ENCODE data around the gene SLAMF6. TPM values are rescaled to one million over a fixed set of nuclear protein-coding genes. Genes with fewer than 3 reads are reported as not detected.

SLAMF6 gene
- total RNA-seq, 1 experiment from 2014 or later = not detected

- no TSS peak for BruUV-seq (replicated peaks)
- Histone ChIP-seq H3K9me3 (ENCODE audit: control insufficient read depth, insufficient read depth, low read depth, low read length) (no peaks in the 10 kb centered on the region), H3K27me3 (ENCODE audit: control insufficient read depth, insufficient read depth, low read length) (no peaks in the 10 kb centered on the region; the same call in 1 of the 2 replicates), H3K4me1 (ENCODE audit: control insufficient read depth, insufficient read depth, low read length) (no peaks in the 10 kb centered on the region), H3K4me3 (ENCODE audit: low read depth in 2 of 2, low read length in 2 of 2) (no peak overlapping the region), H3K27ac (ENCODE audit: low read length) (no peak overlapping the region), H3K36me3 (ENCODE audit: control insufficient read depth, insufficient read depth, low read length) (no peaks in the 10 kb centered on the region)
- CTCF ChIA-PET = no interaction called here
- in situ Hi-C loops (cut with HindIII; ENCODE audit: low pct_unique_long_range_greater_than_20kb, low sequenced_read_pairs) = no loop called here
- no peak for DNase-seq (ENCODE audit: low read depth, low spot score)
- intact Hi-C loops (cut with micrococcal nuclease; ENCODE audit: unreplicated experiment) = no loop called here
- POLR2A ChIA-PET = no interaction called here
- no peak for TF ChIP-seq SIN3A (IDR thresholded peaks at IDR 0.05; ENCODE audit: borderline replicate concordance, insufficient read depth, low read depth, low read length)
- TF ChIP-seq, protein P1, sequence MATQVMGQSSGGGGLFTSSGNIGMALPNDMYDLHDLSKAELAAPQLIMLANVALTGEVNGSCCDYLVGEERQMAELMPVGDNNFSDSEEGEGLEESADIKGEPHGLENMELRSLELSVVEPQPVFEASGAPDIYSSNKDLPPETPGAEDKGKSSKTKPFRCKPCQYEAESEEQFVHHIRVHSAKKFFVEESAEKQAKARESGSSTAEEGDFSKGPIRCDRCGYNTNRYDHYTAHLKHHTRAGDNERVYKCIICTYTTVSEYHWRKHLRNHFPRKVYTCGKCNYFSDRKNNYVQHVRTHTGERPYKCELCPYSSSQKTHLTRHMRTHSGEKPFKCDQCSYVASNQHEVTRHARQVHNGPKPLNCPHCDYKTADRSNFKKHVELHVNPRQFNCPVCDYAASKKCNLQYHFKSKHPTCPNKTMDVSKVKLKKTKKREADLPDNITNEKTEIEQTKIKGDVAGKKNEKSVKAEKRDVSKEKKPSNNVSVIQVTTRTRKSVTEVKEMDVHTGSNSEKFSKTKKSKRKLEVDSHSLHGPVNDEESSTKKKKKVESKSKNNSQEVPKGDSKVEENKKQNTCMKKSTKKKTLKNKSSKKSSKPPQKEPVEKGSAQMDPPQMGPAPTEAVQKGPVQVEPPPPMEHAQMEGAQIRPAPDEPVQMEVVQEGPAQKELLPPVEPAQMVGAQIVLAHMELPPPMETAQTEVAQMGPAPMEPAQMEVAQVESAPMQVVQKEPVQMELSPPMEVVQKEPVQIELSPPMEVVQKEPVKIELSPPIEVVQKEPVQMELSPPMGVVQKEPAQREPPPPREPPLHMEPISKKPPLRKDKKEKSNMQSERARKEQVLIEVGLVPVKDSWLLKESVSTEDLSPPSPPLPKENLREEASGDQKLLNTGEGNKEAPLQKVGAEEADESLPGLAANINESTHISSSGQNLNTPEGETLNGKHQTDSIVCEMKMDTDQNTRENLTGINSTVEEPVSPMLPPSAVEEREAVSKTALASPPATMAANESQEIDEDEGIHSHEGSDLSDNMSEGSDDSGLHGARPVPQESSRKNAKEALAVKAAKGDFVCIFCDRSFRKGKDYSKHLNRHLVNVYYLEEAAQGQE (IDR thresholded peaks at IDR 0.05; ENCODE audit: insufficient read depth in 1 of 2, low read depth in 2 of 2, low read length in 1 of 2) = no peak
- TF ChIP-seq TCF7L2 (IDR thresholded peaks at IDR 0.05; ENCODE audit: low read depth, low read length) = no peak
- TF ChIP-seq POLR2AphosphoS5 (IDR thresholded peaks at IDR 0.05; ENCODE audit: low read depth, low read length) = no peak
- TF ChIP-seq CTCF (IDR thresholded peaks at IDR 0.05) = no peak
- ATAC-seq = no peak
These were observed 71.2 kb downstream of the SLAMF6 start for GRCh38 chr1:160451859-160452232.

DNA sequence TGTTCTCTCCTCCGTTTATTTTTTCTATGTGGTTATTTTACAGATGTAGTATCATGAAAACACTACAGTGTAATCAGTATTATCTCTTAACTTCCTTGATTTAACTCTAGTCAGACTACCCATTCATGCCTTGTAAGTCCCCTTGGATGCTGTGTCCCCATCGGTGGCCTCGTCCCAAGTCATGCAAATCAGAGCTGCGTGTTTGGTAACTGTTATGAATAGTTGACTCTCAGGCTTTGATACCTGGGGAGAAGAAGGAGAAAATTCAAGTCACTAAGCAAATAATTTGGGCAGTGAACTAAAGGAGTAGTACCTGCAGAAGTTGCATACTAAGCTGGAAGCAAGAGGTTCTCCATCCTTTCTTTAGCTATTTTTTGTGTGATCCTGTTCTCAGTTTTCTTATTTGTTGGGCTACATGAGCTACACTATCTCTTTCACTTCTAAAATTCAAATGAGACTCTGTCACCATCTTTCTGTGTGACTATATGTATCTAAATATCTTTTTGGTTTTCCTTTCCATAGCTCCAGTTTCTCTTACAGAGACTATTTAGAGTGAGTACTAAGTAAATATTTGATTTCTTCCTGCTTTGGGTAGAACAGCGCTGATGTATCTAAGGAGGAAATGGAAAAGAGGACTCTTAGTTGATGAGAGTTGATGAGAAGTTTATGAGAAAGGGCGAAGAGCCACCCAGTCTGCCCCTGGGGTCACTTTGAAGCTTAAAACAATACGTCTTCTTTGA lies 71.8 kb downstream of the SLAMF6 start:
- ATAC-seq = no peak
- no peak overlapping the region for H3K4me3 ChIP-seq (ENCODE audit: low read depth in 2 of 2, low read length in 2 of 2)
- no peak overlapping the region for H3K27ac ChIP-seq (ENCODE audit: low read length)
- H3K9me3 ChIP-seq (ENCODE audit: control insufficient read depth, insufficient read depth, low read depth, low read length) = no peaks in the 10 kb centered on the region
- TF ChIP-seq, protein P1 (IDR thresholded peaks at IDR 0.05; ENCODE audit: insufficient read depth in 1 of 2, low read depth in 2 of 2, low read length in 1 of 2) = no peak
- TF ChIP-seq TCF7L2 (IDR thresholded peaks at IDR 0.05; ENCODE audit: low read depth, low read length) (no peak), POLR2AphosphoS5 (IDR thresholded peaks at IDR 0.05; ENCODE audit: low read depth, low read length) (no peak), SIN3A (IDR thresholded peaks at IDR 0.05; ENCODE audit: borderline replicate concordance, insufficient read depth, low read depth, low read length) (no peak), CTCF (IDR thresholded peaks at IDR 0.05) (no peak)
- DNase-seq (ENCODE audit: low read depth, low spot score) = no peak
- intact Hi-C loops (cut with micrococcal nuclease; ENCODE audit: unreplicated experiment) = no loop called here
- ChIA-PET CTCF (no interaction called here), POLR2A (no interaction called here)
- BruUV-seq (replicated peaks) = no TSS peak
- H3K4me1 ChIP-seq (ENCODE audit: control insufficient read depth, insufficient read depth, low read length) = no peaks in the 10 kb centered on the region
- in situ Hi-C loops (cut with HindIII; ENCODE audit: low pct_unique_long_range_greater_than_20kb, low sequenced_read_pairs) = no loop called here
- no peaks in the 10 kb centered on the region for H3K36me3 ChIP-seq (ENCODE audit: control insufficient read depth, insufficient read depth, low read length)
- no peaks in the 10 kb centered on the region; the same call in 1 of the 2 replicates for H3K27me3 ChIP-seq (ENCODE audit: control insufficient read depth, insufficient read depth, low read length)

Data from Panc1 (cell line).